ENCODE results near the gene CNOT2.

The CNOT2 gene

GRCh38 chr12:70309348-70309747, 66.1 kb downstream of the CNOT2 start:
- TF ChIP-seq CTCF (IDR thresholded peaks at IDR 0.05; ENCODE audit: control insufficient read depth, extremely low read depth, insufficient read depth) = no peak
- DNase-seq (ENCODE audit: low read depth) = no peak
- H3K4me3 ChIP-seq (ENCODE audit: low read depth, low read length) = no peak overlapping the region

- TF ChIP-seq CTCF (IDR thresholded peaks at IDR 0.05; ENCODE audit: control insufficient read depth, extremely low read depth, insufficient read depth) = no peak
- H3K4me3 ChIP-seq (ENCODE audit: low read depth, low read length) = no peak overlapping the region
- DNase-seq (ENCODE audit: low read depth) = no peak
Measured at GRCh38 chr12:70314145-70314544, 70.9 kb downstream of the CNOT2 start.

- no peak overlapping the region for H3K4me3 ChIP-seq (ENCODE audit: low read depth, low read length)
- TF ChIP-seq CTCF (IDR thresholded peaks at IDR 0.05; ENCODE audit: control insufficient read depth, extremely low read depth, insufficient read depth) = no peak
- DNase-seq (ENCODE audit: low read depth) = no peak
Measured at GRCh38 chr12:70317781-70318180, 74.5 kb downstream of the CNOT2 start.

GRCh38 chr12:70319605-70320004, 76.4 kb downstream of the CNOT2 start:
- no peak for DNase-seq (ENCODE audit: low read depth)
- TF ChIP-seq CTCF (IDR thresholded peaks at IDR 0.05; ENCODE audit: control insufficient read depth, extremely low read depth, insufficient read depth) = no peak
- H3K4me3 ChIP-seq (ENCODE audit: low read depth, low read length) = no peak overlapping the region

GRCh38 chr12:70321191-70321590, 78.0 kb downstream of the CNOT2 start:
- H3K4me3 ChIP-seq (ENCODE audit: low read depth, low read length) = no peak overlapping the region
- DNase-seq (ENCODE audit: low read depth) = no peak
- no peak for TF ChIP-seq CTCF (IDR thresholded peaks at IDR 0.05; ENCODE audit: control insufficient read depth, extremely low read depth, insufficient read depth)

GRCh38 chr12:70327541-70327940, 84.3 kb downstream of the CNOT2 start:
- no peak overlapping the region for H3K4me3 ChIP-seq (ENCODE audit: low read depth, low read length)
- no peak for TF ChIP-seq CTCF (IDR thresholded peaks at IDR 0.05; ENCODE audit: control insufficient read depth, extremely low read depth, insufficient read depth)
- no peak for DNase-seq (ENCODE audit: low read depth)

- TF ChIP-seq CTCF (IDR thresholded peaks at IDR 0.05; ENCODE audit: control insufficient read depth, extremely low read depth, insufficient read depth) = no peak
- no peak overlapping the region for H3K4me3 ChIP-seq (ENCODE audit: low read depth, low read length)
Measured at GRCh38 chr12:70329728-70330127, 86.5 kb downstream of the CNOT2 start.

More at GRCh38 chr12:70329728-70330127, 86.5 kb downstream of the CNOT2 start:
- DNase-seq (ENCODE audit: low read depth) = no peak
